ENCODE results near the gene THEMIS2.
A peak's percentile ranks its signal among the peaks of the same experiment; 100 is the strongest.
"Not testable (repeated sequence)": the region's sequence is repeated elsewhere in the genome, so short reads cannot be mapped to it uniquely, and the experiment has no call there.

THEMIS2 gene

DNA sequence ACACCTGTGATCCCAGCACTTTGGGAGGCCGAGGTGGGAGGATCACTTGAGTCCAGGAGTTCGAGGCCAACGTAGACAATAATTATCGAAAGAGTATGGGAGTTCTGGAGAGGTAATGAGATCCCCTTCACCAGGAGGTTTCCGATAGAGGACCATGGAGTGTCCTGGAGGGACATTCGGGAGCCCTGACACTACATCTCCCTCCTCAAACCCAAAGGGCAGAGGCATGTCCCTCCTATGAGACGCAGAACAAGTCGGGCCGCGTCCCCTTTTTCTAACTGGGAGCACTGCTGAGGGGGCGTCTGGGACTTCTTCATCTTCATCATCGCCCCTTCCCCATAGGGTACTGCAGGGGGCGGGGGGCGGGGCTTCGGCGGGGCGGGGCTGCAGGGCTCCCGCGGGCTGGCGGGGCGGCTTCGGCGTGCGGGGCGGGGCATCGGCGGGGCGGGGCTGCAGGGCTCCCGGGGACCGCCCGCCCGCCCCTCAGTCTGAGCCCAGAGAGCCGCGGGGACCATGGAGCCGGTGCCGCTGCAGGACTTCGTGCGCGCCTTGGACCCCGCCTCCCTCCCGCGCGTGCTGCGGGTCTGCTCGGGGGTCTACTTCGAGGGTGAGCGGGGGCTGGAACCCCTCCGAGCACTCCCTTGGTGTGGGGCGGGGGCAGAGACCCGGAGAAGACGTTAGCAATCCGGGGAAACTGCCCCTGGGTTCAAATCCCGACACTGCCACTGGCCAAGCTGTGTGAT lies at the start of gene THEMIS2:
Gene THEMIS2, plus strand, starts transcription at position 486 of the 743 bp plus-strand sequence. Its CDS starts 28 bp downstream, at position 514.
- DNase-seq (ENCODE audit: low spot score) = peak; percentile 94

DNA sequence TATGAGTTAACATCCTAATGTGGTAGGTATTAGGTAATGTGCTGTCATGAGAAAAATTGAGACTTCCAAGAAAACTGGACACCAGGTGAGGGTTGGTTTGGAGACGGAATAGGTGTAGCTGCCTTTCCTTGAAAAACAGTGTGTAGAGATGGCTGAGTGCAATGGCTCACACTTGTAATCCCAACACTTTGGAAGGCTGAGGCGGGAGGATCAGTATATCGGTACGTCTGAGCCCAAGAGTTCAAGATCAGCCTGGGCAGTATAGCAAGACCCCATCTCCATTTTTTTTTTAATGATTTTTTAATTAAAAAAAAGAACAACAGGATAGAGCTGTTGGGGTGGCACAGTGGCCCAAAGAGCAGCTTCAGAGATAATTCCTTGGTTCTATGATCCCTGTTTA lies 48.6 kb upstream of the THEMIS2 start:
- DNase-seq (ENCODE audit: low spot score) = no peak

DNA sequence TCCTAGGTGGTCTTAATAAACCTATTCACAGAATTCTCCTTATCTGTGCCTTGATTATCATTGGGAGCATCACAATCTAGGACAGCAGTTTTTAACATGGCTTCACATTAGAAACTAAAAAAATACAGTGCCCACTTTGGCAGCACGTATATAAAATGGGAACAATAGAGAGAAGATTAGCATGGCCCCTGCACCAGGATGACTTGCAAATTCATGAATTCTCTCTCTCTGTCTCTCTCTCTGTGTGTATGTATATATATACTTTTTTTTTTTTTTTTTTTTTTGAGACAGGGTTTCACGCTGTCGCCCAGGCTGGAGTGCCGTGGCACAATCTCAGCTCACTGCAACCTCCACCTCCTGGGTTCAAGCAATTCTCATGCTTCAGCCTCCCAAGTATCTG lies 47.9 kb upstream of the THEMIS2 start:
- no peak for DNase-seq (ENCODE audit: low spot score)

DNA sequence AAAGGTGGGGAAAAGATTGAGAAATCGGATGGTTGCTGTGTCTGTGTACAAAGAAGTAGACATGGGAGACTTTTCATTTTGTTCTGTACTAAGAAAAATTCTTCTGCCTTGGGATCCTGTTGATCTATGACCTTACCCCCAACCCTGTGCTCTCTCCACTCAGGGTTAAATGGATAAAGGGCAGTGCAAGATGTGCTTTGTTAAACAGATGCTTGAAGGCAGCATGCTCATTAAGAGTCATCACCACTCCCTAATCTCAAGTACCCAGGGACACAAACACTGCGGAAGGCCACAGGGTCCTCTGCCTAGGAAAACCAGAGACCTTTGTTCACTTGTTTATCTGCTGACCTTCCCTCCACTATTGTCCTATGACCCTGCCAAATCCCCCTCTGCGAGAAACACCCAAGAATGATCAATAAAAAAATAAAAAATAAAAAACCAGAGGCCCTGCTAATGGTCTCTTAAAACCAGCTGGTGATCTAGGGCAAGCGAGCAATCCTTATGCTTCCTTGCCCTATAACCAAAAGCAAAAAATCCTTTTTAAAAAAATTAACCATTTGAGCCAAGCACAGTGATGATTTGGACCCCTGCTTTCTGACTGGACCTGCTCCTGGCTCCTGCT lies 42.9 kb upstream of the THEMIS2 start:
- DNase-seq (ENCODE audit: low spot score) = not testable (repeated sequence)

DNA sequence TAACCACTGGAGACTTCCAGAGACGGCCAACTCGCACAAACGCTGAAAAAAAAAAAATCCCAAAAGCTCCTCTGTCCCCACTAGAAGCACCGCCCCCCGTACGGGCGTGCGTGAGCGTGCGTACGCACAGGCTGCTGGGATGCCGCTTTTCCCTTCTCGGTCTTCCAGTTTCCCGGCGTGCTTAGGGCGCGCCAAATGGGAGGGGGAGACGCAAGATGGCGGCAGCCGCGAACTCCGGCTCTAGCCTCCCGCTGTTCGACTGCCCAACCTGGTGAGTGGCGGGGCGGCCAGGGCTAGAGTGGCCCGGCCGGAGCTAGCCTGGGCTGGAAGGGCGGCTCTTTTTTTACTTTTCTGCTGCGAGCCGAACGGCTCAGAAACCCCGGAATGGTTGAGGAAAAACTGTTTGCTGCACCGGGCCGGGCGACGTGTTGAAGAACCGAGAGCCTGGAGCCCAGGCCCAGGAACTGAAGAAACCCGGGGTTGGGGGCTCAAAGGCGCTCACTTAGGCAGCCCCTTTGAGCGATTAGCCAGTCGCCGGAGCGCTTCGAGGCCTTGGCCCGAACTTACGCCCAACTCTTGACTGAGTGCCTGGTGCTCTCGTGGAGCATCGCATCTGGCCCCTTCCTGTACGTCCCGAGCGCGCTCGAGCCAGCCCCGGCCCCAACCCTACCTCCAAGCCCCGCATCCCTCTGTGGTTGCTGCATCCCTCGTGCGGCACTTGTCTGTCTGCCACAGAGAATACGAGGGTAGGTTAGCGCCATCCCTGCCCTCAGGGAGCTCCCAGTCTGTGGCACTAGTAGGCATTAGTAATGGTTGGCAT lies 41.5 kb upstream of the THEMIS2 start, which contains the start of gene PPP1R8:
Gene PPP1R8, plus strand, starts transcription at position 162 of the 820 bp plus-strand sequence. Its CDS starts 54 bp downstream, at position 216.
- peak; percentile 96 for DNase-seq (ENCODE audit: low spot score)

DNA sequence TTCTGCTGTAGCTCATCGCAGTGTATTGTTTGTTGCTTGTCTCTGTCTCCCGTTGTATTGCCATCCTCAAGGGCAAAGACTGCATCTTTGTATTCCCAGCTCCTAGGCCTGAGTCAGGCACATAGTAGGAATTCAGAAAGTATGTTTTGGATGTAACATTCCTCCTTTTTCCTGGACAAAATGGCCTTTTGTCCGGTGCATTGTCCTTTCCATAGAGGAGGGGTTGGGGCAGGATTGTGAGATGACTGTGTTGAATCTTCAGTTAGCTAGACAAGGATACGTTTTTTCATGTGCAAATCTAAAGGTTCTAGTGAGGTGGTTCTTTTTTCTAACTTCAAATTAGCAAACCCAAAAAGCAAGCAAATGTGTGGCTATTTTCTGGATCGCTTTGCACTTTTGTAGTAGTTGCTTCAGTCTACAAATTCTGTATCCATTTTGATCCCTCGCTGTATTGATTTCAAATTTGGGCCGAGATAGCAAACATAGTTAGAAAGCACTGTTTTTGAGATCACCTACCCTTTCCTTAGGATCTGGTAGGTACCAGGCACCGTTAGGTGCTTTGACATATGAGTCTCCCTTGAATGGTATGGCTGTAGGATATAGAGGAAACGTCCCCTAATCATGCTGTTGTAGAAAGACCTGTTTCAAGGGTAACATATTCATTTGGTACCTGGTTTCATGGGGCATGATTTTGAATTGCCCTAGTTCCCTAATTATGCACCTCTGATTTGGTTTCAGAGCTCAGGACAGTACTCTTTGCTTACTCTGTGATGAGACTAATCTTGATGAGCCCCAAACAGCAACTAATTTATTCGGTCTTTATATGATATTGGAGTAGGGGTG lies 40.6 kb upstream of the THEMIS2 start:
- no peak for DNase-seq (ENCODE audit: low spot score)

DNA sequence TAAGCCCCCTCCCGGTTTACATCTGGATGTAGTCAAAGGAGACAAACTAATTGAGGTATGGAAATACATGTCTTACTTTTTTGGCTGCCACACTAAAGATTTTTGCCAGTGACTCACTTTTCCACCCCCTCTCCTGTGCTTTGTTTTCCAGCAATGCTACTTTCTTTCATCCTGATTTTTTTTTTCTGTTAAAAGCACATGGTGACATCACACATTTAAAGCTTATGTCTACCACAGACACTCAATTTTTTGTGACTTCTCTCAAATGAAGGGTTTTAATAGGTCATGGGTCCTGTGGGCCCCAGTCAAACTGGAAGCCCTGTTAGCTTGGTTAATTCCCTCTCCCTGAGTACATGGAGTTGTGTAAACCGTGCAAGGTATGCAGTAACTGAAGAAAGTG lies 39.6 kb upstream of the THEMIS2 start:
- DNase-seq (ENCODE audit: low spot score) = peak; percentile 50

DNA sequence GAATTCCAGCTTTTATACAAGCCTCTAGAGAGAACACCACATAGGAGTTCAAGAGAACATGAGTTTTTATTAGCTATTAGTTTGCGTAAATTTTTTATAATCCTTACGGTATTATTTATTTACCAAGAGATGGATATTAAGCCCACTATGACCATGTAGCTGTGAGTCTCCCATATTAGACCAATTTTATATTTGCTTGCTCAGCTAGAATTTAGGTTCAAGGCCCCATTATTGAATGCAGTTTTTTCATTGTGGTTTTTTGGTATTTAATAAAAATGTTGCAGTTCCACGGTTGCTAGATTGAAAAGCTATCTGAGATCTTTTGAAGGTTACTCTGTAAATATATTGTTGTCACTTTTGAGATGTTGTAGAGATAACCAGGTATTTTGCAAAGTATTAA lies 38.9 kb upstream of the THEMIS2 start:
- DNase-seq (ENCODE audit: low spot score) = no peak

DNA sequence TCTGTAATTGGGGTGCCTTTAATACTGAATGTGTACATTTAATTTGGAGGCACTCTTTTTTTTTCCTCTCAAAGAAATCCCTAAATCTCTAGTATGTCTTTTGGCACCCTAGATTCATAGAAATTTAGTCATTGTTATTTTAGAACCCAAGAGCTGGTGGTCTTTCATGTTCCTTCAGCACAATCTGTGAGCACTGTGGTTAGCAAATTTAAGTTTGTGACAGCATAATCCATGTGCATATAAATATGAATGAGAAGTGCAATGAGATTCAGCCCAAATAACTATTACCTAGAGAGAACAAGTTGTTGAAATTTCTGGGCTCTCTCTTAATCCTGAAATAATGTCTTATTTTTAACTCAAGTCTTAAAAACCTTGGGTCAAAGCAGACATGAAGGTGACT lies 37.3 kb upstream of the THEMIS2 start:
- DNase-seq (ENCODE audit: low spot score) = no peak

DNA sequence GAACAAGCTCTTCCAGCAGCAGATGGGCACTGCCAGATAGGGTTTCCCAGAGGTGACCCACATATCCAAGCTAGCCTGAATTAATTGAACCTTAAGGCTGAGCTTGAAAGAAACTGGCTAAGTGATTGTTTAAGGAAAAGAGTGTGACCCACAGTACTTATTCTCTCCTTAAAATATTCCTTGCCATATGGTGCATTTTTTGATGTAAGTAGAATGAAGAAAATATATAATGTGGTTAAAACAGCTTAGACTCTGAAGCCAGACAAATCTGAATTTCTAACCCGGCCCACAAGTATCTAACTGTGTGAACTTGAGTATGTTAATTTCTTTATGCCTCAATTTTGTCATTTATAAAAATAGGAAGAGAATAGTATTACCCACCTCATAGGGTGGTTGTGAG lies 36.8 kb upstream of the THEMIS2 start:
- DNase-seq (ENCODE audit: low spot score) = no peak

DNA sequence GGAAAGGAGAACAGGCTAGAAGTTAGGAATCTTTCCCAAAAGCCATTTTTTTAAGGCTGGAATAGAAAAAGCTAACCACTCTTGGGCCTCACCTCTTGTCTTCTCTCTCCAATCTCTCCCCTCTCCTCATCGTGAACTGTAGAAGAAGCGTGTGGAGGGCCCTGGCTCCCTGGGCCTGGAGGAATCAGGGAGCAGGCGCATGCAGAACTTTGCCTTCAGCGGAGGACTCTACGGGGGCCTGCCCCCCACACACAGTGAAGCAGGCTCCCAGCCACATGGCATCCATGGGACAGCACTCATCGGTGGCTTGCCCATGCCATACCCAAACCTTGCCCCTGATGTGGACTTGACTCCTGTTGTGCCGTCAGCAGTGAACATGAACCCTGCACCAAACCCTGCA lies 22.4 kb upstream of the THEMIS2 start:
- no peak for DNase-seq (ENCODE audit: low spot score)

DNA sequence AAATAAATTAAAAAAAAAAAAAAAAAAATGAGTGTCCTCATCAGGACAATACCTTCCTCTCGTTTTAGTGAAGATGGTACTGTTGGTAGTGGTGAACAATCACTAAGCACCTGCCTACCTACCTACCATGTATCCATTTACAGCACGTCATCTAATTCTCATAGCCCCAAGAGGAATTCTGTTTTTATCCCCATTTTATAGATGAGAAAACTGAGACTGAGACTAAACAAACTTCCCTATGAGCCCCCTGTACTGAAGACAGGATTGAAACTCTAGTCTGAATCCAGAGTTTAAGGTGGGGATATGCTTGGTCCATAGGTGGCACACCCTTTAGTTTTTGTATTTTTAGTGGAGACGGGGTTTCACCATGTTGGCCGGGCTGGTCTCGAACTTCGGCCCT lies 17.3 kb upstream of the THEMIS2 start:
- DNase-seq (ENCODE audit: low spot score) = no peak

DNA sequence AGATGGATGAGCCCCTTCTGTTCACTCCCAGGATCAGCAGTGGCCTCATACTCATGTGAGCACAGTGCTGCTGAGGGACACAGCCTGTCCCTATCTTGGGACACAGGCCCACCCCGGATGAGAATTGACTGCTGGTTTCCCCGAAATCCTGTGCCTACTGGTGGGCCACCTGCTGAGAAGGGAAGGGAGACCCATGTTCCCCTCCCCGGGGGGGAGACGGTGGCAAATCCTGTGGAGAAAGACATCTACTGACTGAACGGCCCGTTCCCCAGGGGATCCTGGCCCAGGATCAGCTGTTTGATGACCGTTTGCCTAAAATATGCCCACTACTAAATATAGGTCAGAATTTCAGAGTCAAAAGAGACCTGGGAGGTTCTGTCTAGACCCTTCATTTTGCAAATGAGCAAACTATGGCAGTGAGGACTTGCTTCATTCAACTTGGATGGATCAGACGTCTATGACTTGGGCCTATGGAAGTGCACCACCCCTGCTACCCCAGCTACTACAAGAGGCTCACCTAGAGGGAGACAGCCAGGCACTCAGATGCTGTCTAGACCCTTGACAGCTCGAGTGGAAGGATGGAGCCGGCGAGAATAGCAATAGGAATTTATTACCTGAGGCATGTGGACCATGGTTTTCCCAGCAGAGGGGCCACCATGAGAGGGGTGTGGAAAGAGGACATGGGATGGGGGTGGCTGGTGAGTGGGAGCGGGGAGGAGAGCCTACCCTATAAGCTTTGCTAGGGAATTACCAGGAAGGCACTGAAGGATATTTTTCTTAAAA lies 15.6 kb upstream of the THEMIS2 start:
- no peak for DNase-seq (ENCODE audit: low spot score)

DNA sequence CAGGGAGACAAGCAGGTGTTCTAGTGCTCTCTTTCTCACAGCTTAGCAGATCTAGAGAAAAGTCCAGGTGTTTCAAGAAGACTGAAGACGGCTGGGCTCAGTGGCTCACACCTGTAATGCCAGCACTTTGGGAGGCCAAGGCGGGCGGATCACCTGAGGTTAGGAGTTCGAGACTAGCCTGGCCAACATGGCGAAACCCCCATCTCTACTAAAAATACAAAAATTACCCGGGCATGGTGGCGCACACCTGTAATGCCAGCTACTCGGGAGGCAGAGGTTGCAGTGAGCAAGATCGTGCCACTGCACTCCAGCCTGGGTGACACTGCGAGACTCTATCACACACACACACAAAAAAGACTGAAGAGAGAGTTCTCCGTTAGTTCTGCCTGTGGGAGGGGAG lies 14.8 kb upstream of the THEMIS2 start:
- DNase-seq (ENCODE audit: low spot score) = not testable (repeated sequence)

DNA sequence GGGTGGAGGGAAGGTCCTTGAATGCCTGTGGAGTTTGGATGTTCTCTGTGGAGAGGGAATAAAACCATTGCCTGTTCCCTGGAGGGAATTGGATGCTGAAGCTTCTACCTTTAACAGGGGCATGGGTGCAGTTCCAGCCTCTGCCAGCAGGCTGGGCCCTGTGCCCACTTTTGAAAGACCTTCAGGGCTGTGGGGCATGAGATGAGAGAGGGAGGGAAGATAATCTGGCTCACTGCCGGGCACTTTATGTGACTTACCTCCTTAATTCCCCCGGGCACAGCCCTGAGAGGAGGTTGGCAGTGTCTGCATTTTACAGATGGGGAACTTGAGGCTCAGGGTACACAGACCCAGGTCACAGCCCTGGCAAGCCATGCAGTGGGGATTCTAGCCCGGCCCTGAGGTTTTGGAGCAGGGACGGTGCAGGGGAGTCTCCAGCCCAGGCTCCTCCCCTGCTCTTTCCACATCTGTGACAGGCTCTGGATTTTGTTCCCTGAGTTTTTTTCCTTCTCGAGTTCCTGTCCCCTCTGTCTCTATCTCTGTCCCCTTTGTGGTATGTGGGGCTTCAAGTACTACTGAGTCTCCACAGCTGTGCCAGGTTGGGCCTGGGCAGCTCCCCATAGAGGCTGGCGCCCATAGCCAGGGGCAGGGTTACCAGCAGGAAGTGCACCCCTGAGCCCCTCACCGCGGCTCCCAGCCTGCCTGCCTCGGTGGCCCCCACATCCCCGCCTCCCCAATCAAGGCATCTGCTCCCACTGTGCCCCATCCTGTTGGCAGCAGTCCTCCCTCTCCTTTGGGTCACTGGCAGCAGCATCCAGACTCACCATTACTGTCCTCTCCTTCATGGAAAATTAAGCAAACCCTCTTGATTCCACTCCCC lies 14.0 kb upstream of the THEMIS2 start:
- DNase-seq (ENCODE audit: low spot score) = peak; percentile 82

DNA sequence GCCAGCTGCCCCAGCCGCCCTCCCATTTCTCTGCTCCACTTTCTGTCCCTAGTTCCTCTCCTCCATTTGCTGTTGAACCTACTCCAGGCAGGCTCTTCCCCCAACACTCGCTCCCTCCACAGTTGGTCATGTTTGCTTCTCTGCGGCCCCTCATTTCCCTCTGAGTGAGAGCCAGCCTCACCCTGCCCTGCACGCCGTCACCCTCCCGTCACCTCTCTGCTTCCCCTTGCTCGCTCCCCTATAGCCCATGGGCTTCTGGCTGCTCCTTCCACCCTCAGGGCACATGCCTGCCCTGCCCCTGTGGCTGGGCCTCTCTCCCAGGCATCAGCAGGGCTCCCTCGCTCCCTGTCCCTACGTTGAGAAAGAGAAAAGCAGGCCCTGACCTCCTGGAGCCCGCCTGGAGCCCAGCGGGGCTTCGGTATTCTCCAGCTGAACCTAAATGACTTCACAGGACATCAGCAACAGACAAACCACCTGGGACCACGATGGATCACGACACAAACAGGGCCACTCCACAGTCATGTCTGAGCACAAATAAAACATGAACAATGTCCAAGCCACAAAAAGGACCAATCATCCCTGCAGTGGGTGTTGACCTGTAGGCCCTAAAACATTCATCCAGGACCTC lies 13.3 kb upstream of the THEMIS2 start:
- no peak for DNase-seq (ENCODE audit: low spot score)

DNA sequence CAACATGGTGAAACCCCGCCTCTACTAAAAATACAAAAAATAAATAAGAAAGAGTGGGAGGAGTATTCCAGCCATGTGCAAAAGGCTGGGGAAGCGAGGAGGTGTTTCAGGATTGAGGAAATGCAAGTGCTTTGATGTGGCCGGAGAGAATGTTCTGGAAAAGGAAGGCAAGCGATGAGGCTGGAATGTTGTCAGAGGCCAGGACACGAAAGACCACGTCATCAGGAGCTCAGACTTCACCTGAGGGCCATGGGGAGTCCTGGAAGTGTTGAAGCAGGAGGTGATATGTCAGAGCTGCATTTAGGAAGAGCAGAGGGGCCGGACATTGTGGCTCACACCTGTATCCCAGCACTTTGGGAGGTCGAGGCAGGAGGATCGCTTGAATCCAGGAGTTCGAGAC lies 10.9 kb upstream of the THEMIS2 start:
- DNase-seq (ENCODE audit: low spot score) = no peak

DNA sequence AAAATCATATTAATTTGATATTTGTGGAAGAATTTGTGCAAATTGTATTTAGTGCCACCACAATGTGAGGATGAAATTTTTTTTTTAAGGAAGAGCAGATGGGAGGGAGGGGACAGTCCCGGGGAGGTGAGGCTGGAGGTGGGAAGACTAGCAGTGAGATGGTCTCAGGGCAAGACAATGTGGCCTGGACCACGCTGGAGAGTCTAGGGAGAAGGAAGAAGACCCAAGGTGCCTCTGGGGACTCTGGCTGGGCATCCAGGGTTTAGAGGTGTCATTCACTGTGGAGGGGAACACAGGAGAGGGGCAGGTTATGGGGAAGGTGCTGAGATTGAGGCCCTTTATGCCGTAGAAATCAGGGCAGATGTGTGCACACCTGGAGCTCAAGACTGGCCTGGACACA lies 10.3 kb upstream of the THEMIS2 start:
- DNase-seq (ENCODE audit: low spot score) = no peak

DNA sequence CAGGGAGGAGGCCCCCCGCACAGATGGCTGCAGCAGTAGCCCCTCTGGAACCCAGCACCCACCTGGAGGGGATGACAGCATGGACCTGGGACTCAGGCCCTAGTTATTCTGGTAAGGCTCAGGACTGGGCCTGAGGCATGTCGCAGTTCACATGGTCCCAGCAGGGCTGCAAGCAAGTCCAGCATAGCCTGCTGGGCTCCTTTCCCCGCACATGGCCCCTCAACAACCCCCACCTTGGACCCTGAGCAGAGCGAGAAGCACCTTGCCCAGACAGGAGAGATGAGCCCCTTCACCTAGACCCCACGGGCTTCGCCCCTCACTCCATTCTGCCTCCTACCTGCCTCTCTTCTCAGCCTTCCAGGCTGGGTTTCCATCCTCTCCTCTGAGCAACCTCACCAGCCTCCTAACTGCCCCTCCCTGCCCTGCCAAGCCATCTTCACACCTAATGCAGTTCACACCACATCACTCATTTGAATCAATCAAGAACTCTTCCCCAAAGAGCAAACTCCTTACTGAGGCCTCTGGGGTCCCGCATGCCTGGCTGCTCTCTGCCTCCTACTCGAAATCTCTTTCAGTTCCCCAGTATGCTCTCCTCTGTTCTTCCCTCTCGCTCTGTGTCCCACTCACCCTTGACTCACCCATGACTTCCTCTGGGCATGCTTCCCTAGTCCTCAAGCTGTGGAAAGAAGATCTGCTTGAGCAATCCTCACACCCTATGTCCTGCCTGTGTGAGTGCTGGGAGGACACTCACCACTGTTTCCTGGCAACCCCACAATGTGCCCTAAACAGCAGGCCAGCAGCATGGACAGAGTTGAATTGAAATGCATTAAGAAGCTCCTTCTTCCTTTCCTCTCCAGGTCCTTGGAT lies 9.4 kb upstream of the THEMIS2 start:
- peak; percentile 95 for DNase-seq (ENCODE audit: low spot score)

Data from AG20443 (cell line).